ENCODE results near the gene COG2. TPM values are rescaled to one million over a fixed set of nuclear protein-coding genes. Genes with fewer than 3 reads are reported as not detected.

The COG2 gene
- total RNA-seq, 1 experiment from 2014 or later, result 21.5 TPM

- Histone ChIP-seq H2AFZ (no peak overlapping the region), H3F3A (ENCODE audit: insufficient read depth, low read depth) (no peaks in the 10 kb centered on the region), H3K36me3 (ENCODE audit: low read depth) (peaks cover 9% of the 10 kb centered on the region; the same call in 1 of the 2 replicates), H3K79me2 (ENCODE audit: low read depth) (peaks cover 15% of the 10 kb centered on the region), H3K4me1 (replicated peaks; ENCODE audit: insufficient read depth) (no peaks in the 10 kb centered on the region), H3K9me2 (ENCODE audit: insufficient read depth) (no peaks in the 10 kb centered on the region; the same call in 1 of the 2 replicates), H4K20me1 (ENCODE audit: insufficient read depth) (peaks cover 4% of the 10 kb centered on the region), H3K4me3 (no peak overlapping the region), H3K27me3 (ENCODE audit: insufficient read depth, low read depth) (no peaks in the 10 kb centered on the region), H3K4me2 (no peak overlapping the region), H3K27ac (no peak overlapping the region), H3K9me3 (ENCODE audit: insufficient read depth, low read depth) (no peaks in the 10 kb centered on the region)
- DNase-seq, result no peak
- ChIA-PET CTCF (no interaction called here), POLR2A (ENCODE audit: unreplicated experiment) (no interaction called here)
- intact Hi-C loops (cut with micrococcal nuclease; ENCODE audit: unreplicated experiment), result no loop called here
- no peak for TF ChIP-seq EZH2 (IDR thresholded peaks at IDR 0.05; ENCODE audit: low read depth)
- TF ChIP-seq CTCF (conservative IDR thresholded peaks at IDR 0.05), result no peak
- no TSS peak for BruUV-seq (replicated peaks)
Measured at GRCh38 chr1:230658691-230659090, 16.4 kb downstream of the COG2 start.

GRCh38 chr1:230661976-230662375, 19.7 kb downstream of the COG2 start:
- CTCF ChIA-PET, result no interaction called here
- H3K9me2 ChIP-seq (ENCODE audit: insufficient read depth), result no peaks in the 10 kb centered on the region; the same call in 1 of the 2 replicates
- H3K4me1 ChIP-seq (replicated peaks; ENCODE audit: insufficient read depth), result no peaks in the 10 kb centered on the region
- POLR2A ChIA-PET (ENCODE audit: unreplicated experiment), result no interaction called here
- TF ChIP-seq CTCF (conservative IDR thresholded peaks at IDR 0.05) (no peak), EZH2 (IDR thresholded peaks at IDR 0.05; ENCODE audit: low read depth) (no peak)
- no peaks in the 10 kb centered on the region for H3K27me3 ChIP-seq (ENCODE audit: insufficient read depth, low read depth)
- intact Hi-C loops (cut with micrococcal nuclease; ENCODE audit: unreplicated experiment), result no loop called here
- DNase-seq, result no peak
- H3K4me2 ChIP-seq, result no peak overlapping the region
- no peak overlapping the region for H2AFZ ChIP-seq
- no peaks in the 10 kb centered on the region for H3K9me3 ChIP-seq (ENCODE audit: insufficient read depth, low read depth)
- peaks cover 4% of the 10 kb centered on the region for H4K20me1 ChIP-seq (ENCODE audit: insufficient read depth)
- H3K27ac ChIP-seq, result no peak overlapping the region
- no peak overlapping the region for H3K4me3 ChIP-seq
- no TSS peak for BruUV-seq (replicated peaks)
- H3K79me2 ChIP-seq (ENCODE audit: low read depth), result peaks cover 2% of the 10 kb centered on the region; the same call in 1 of the 2 replicates
- peaks cover 22% of the 10 kb centered on the region for H3K36me3 ChIP-seq (ENCODE audit: low read depth)
- no peaks in the 10 kb centered on the region for H3F3A ChIP-seq (ENCODE audit: insufficient read depth, low read depth)

GRCh38 chr1:230668227-230668626, 25.9 kb downstream of the COG2 start:
- H3F3A ChIP-seq (ENCODE audit: insufficient read depth, low read depth), result no peaks in the 10 kb centered on the region
- H3K4me3 ChIP-seq, result no peak overlapping the region
- no peaks in the 10 kb centered on the region; the same call in 1 of the 2 replicates for H4K20me1 ChIP-seq (ENCODE audit: insufficient read depth)
- H3K36me3 ChIP-seq (ENCODE audit: low read depth), result peaks cover 36% of the 10 kb centered on the region
- no peaks in the 10 kb centered on the region for H3K79me2 ChIP-seq (ENCODE audit: low read depth)
- TF ChIP-seq EZH2 (IDR thresholded peaks at IDR 0.05; ENCODE audit: low read depth) (no peak), CTCF (conservative IDR thresholded peaks at IDR 0.05) (no peak)
- no peaks in the 10 kb centered on the region for H3K9me3 ChIP-seq (ENCODE audit: insufficient read depth, low read depth)
- no peaks in the 10 kb centered on the region for H3K9me2 ChIP-seq (ENCODE audit: insufficient read depth)
- no peaks in the 10 kb centered on the region for H3K4me1 ChIP-seq (replicated peaks; ENCODE audit: insufficient read depth)
- H3K27ac ChIP-seq, result no peak overlapping the region
- no peak overlapping the region for H3K4me2 ChIP-seq
- no TSS peak for BruUV-seq (replicated peaks)
- no peak overlapping the region for H2AFZ ChIP-seq
- DNase-seq, result no peak
- no peaks in the 10 kb centered on the region for H3K27me3 ChIP-seq (ENCODE audit: insufficient read depth, low read depth)
- intact Hi-C loops (cut with micrococcal nuclease; ENCODE audit: unreplicated experiment), result no loop called here
- ChIA-PET POLR2A (ENCODE audit: unreplicated experiment) (no interaction called here), CTCF (no interaction called here)

Measured in PC-9 (cell line).